Activated effector memory CD4-positive, alpha-beta T cell treated with anti-CD3 and anti-CD28 coated beads, Interleukin-2, amount 50 U/mL, for 16 hours (primary cell): ENCODE data around the gene ANKRD2.
A peak's percentile ranks its signal among the peaks of the same experiment; 100 is the strongest.
"Not testable (repeated sequence)": the region's sequence is repeated elsewhere in the genome, so short reads cannot be mapped to it uniquely, and the experiment has no call there.

Source experiments
- DNase-seq: peaks from one replicate; pipeline ENCODE4 v3.0.0-alpha.2; 2020

Gene ANKRD2, protein sequence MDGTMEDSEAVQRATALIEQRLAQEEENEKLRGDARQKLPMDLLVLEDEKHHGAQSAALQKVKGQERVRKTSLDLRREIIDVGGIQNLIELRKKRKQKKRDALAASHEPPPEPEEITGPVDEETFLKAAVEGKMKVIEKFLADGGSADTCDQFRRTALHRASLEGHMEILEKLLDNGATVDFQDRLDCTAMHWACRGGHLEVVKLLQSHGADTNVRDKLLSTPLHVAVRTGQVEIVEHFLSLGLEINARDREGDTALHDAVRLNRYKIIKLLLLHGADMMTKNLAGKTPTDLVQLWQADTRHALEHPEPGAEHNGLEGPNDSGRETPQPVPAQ

DNA sequence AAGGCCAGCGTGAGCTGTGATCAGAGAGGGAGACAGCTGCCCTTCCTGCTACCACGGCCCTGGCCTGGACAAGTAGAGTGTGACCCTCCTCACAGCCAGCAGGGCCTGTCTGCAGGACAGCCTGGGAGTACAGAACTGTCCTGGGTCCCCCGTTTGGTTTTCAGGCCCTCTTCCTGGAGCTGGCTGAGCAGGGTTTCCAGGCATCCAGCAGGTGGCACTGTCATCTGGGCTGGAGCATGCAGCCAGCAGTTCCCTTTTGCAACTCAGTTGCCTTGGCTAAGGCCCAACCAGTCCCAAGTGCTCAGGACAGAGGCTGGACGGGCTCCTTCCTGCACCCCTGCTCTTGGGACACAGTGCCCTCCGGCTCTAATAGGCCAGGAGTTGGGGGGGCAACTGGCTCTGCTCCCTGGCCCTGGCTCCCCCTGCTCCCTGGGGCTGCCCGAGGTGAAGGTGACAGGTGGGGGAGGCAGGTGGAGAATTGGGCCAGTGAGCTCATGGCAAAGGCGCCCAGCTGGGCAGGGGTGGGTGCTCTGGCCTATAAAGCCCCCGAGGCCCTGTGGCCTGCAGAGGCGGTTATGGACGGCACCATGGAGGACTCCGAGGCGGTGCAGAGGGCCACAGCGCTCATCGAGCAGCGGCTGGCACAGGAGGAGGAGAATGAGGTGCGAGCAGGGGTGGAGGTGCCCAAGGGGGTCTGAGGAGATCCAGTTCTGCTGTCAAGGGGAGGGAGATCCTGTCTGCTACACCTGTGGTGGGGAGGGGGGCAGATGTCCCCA lies at the start of gene ANKRD2:
TSS of gene ANKRD2 (plus strand) at position 566 of the 776 bp plus-strand sequence. CDS start at position 576, 10 bp downstream.
- DNase-seq = peak; percentile 78

DNA sequence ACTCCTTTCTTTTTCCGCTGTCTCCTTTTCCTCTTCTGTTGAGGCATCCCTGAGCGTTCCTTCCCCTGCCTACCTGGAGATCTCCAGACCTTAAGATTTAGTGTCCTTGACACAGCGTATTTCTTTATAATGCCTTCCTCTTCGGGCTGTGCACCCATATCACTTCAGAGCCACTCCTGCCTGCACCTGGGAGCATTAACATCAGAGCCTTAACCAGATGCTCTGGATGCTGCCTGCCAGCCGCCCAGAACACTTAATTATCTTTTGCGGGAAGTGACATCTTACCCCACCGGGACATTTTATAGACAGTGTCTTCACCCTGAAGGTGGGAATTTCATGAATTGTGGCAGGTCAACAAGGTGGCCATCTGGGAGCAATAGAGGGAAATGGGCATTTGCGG lies 49.6 kb upstream of the ANKRD2 start:
- no peak for DNase-seq

DNA sequence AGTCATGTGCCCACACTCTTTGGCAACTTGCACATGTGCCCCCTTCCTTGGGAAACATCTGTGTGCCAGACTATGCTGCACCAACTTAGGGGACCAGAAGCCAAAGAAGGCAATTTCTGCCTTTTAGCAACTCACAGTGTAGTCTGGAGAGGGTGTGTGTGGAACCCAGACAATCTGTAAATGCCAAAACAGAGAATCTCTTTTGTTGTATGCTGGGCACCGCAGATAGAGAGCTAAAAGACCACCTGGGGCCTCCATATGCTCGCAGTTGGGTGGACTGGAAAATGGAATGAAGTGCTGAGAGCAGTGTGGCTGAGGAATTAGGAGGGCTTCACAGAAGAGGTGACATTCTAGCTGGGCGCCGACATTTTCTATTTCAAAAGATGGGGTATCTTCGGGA lies 47.5 kb upstream of the ANKRD2 start:
- no peak for DNase-seq

DNA sequence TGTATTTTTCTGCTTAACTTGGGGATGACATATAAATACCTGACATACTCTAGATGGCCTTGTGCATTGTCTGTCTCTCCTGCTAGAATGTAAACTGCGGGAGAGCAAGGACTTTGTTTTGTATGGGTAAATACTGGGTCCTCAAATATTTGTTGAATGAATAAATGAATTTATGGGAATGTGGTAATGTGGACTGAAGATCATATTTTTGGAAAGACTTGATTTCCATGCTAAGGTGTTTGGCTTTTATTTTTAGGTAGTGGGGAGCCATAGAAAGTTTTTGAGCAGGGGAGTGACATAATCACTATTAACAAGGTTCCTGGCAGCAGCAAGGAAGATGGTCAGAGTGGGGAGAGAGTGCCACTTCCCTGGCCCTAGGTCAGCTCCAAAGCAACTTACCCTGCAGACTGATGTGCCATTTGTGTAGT lies 46.9 kb upstream of the ANKRD2 start:
- DNase-seq = no peak

DNA sequence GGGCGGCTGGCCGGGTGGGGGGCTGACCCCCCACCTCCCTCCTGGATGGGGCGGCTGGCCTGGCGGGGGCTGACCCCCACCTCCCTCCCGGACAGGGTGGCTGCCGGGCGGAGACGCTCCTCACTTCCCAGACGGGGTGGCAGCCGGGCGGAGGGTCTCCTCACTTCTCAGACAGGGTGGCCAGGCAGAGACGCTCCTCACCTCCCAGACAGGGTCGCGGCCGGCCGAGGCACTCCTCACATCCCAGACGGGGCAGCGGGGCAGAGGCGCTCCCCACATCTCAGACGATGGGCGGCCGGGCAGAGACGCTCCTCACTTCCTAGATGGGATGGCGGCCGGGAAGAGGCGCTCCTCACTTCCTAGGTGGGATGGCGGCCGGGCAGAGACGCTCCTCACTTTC lies 43.7 kb upstream of the ANKRD2 start:
- not testable (repeated sequence) for DNase-seq

DNA sequence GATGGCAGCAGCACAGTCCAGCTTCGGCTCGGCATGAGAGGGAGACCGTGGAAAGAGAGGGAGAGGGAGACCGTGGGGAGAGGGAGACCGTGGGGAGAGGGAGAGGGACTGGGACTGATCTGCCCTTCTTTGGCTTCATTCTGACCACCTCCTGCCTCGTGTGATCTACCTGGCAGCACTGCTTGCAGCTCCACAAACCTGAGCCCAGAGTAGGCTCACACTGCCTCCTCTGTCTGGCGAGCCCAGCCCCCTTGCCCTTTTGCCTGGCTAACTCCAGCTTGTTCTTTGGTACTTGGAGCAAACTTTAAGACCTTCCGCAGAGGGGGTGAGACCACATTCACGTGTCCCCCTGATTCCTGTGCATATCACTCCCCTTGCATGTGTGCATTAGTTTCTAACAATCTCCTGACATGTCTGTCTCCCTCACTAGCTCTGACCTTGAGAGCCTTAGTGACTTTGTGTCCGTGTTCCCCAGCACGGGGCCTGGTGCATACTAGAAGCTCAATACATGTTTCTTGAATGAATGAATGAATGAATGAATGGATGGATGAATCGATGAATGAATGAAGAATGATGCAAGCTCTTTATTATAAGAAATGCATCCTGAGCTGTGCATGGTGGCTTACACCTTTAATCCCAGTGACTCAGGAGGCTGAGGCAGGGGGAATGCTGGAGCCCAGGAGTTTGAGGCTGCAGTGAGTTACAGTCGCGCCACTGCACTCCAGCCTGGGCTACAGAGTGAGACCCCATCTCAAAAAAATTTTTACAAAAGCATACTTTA lies 42.7 kb upstream of the ANKRD2 start:
- DNase-seq = no peak

DNA sequence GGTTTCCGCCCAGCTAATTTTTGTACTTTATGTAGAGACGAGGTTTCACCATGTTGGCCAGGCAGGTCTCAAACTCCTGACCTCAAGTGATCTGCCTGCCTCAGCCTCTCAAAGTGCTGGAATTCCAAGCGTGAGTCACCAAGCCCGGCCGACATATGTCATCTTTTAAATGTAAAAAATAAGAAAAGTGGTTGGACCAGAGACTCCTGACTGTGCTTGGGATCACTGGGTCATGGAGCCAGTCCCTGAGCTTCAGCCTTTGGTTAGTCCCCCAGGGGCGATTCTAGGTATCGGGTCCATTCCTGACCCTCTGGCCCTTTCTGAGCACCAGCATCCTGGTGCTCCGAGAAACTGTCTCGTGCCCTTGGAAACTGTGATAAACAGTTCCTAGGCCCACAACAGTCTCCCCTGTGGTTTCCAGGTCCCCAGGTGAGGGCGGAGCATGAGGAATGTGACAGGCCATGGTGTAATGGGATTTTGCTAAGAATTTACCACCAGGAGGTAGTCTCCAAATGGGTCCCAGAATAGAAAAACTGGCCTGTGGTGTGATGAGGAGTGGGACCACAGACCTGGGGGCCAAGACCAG lies 41.1 kb upstream of the ANKRD2 start:
- no peak for DNase-seq

DNA sequence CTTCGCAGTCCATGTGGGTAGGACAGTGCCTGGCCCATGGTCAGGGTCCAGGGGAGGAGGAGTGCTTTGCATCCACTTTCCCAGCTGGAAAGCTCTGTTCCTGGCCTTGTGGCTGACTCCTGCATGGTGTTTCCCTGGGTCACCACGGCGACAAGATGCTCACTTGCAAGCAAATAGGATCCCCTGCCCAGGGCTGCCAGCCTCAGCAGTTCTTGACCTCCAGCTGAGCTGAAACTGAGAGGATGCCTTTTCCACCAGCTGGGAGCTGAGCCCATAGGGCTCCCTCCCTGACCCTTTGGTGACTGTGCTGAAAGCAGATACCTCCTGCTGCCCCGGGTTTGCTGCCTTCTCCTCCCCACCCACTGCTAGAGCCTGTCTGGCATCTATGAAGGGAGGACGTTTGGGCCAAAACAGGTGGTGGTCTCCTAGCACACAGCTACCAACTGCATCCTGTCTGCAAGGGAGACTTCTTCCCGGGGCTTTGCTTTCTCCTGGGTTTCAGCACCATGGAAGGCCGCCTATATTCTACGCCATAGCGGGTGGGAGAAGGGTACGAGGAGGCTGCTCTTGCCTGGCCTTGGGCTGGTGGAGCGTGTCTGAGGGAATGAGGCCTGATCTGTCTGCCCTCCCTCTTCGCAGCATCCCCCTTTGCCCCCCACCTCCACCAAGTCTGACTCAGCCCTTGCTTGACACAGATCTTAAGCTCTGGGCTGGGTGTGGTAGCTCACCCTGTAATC lies 39.5 kb upstream of the ANKRD2 start:
- no peak for DNase-seq

DNA sequence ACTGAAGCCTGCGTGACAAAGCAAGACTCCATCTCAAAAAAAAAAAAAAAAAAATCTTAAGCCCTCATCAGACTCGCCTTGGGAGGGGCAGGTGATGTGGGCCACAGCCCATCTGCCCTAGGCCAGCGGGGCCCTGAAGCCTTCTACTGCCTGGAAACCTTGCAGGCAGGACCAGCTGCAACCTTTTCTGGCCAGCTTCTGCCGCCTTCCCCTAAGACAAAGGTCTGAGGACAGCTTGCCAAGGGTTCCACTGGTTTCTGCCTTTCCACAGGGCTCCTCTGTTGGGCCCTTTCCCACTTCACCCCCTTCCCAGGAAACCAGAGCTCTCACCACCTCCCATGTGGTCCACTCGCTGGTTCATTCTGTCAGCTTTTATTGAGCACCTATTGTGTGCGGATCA lies 38.7 kb upstream of the ANKRD2 start:
- DNase-seq = no peak

DNA sequence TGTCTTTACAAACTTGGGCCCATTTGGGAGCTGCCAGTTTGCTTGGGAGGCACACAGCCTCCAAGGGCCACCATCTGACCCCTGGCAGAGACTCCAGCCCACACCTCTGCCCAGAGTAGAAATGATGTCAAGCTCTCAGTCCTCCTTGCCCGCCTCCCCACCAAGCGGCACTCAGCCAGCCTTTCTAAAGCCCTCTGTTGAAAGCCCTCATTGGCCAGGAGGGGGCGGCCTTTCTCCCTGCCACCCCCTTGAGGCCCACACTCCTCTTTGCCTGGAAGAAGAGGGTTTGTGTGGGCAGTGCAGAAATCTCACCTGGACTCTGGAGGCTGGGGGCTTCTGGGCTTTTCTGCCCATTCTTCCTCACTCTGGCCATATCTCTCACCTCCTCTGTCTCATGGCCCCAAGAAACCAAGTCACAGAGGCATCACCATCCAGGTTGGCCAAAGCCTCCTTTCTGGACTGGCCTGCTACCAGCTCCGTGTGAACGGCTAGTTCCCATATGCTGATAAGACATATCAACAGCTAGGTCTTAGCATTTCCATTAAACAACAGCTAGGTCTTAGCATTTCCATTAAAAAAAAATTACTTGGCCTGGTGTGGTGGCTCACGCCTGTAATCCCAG lies 37.7 kb upstream of the ANKRD2 start:
- peak; percentile 77 for DNase-seq

DNA sequence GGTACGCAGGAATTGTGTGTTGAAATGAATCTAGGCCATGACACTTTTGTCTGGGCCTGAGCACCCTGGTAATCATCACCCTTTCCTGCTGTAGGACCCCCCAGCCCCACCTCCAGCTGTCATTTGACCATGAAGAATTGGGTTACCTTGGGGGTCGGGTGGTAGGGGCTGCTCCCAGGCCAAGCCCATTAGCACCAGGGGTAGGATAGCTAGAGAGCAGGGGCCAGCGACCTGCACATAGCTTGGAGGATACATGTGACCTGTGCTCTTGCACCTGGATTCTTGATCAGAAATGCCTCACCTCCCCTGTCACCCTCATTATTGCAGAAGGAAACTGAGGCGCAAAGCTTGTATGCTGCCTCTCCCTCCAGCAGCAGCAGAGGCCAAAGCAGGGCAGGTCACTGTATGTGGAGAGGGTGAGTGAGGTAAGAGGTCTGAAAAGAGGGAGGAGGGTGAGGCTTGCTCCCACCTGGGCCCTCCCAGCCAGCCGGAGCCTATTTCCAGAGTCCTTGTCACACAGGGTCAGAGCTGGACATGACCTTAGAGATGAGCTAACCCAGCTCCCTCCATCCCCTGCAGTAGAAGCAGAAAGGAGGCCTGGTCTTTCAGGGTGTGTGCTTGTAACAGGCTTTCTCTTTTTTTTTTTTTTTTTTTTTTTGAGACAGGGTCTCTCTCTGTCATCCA lies 35.3 kb upstream of the ANKRD2 start:
- no peak for DNase-seq

DNA sequence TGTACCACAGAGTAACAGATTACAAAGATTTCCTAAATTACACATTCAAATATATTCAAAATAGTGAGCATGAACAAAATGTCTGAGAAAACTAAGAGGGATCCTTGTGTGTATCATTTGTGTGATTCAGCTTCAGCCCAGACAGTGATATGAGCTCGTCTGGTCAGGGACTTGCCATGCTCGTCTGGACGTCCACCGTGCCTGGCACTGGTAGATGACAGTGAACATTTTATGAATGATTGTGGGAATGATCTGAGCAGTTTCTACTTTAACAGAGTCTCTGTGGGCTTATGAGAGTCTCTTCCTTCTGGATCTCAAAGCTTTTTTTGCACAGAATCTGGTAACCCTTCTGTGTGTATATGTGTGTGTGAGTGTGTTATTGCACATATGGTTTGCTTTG lies 34.2 kb upstream of the ANKRD2 start:
- no peak for DNase-seq

DNA sequence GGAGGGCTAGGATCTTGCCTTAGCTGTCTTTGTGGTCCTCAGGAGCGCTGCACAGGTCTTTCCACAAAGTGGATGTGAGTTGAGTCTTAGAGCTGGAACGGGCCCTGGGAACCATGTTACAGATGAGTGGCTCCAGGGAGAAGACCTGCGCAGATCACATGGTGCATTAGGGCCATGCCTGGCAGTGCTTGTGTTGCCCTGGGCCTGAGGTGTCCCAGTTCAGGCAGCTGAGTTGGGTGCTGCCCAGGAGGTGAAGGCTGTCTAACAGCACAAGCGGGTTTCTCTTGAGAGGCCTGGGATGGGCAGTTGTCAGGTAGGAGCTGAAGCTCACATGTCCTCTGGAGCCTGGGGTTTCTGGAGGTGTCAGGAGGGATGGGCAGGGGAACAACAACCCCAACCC lies 33.7 kb upstream of the ANKRD2 start:
- no peak for DNase-seq

DNA sequence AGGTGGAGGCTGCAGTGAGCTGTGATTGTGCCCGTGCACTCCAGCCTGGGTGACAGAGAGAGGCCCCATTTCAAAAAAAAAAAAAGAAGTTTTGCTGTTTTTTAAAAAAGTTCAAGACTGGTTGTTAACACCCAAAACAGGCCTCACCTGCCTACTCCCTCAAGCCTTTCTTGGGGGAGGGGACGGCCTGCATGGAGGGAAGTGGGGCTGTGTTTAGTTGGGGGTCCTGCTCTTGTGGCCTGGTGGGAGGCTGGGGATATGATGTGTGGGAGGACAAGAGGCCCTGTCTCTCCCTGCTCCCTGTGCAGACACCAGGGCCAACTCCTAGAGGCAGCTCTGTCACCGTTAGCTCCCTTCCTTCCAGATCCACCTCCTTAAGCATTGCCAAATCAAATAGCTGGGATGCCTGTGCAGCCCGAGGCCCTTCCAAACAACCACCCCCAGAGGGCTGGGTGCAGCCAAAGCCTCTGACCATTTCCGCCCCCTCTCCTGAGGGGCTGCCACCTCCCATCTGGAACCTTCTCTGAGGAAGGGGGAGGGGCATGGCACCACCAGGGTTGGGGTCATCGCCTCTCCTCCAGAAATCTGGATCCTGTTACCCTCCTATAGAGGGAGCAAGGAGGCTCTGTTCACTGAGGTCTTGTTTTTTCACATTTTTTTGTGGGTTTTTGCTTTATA lies 32.9 kb upstream of the ANKRD2 start:
- no peak for DNase-seq

DNA sequence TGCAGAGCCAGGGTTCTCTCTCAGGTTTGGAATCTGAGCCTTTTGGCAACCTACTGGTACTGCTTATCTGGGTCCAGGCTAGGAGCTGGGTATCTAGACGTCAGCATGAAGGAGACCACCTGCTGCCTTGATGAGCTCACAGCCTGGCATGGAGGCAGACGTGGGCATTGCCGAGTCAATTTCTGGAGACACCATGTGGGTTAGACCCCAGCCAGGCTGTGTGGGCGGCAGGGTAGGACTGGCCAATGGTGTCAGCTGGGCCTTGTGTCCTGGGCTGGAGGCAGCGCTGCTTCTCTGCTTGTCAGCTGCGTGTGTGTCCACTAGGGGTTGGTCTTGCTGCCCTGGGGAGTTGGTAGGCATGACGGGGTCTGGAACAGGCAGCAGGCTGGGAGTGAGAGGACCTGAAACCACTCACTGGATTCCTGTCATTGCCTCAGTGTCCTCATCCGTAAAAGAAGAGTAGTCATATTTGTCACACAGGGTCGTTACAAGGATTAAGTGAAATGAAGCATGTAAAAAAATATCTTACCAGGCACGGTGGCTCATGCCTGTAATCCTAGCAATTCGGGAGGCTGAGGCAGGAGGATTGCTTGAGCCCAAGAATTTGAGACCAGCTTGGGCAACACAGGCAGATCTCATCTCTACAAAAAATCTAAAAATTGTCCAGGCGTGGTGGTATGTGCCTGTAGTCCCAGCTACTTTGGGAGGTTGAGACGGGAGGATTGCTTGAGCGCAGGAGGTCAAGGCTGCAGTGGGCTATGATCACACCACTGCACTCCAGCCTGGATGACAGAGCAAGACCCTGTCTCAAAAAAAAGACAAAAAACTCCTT lies 31.7 kb upstream of the ANKRD2 start:
- no peak for DNase-seq

DNA sequence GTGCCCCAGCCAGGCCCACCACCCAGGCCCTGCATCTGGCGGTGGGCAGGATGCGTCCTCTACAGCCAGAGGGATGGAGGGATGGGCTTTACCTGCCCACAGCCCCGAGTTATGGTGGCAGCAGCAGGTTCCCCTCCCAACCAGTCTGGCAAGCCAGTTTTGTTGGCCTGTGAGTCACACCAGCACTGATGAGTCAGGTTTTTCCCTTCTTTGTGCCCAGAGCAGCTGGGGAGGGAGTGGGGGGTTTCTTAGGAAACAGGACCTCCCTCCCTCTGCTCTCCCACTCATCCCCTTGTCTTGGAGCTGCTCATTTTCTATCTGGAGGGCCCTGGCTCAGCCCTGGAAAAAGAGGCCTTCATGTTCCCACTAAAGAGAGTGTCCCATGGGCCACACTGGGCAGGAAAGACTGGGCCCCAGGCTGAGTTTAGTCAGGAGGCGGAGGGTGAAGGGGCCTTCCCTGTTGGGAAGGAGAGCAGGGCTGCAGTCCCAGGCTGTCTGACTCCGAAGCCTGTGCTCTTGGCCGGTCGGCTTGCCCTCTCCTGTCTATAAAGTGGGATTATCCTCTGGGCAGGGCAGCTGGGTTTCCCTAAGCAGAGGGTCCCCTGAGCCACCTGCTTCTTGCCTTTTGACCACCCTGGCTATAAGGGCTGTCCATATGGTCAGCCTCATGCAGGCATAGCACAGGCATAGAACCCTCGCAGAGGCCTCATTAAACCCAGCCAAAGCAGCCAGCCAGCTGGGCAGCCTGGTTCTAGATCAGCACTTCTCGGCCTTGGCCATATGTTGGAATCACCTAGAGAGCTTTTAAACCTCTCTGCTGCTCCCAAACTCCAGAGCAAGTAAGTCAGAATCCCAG lies 30.2 kb upstream of the ANKRD2 start:
- DNase-seq = peak; percentile 80

DNA sequence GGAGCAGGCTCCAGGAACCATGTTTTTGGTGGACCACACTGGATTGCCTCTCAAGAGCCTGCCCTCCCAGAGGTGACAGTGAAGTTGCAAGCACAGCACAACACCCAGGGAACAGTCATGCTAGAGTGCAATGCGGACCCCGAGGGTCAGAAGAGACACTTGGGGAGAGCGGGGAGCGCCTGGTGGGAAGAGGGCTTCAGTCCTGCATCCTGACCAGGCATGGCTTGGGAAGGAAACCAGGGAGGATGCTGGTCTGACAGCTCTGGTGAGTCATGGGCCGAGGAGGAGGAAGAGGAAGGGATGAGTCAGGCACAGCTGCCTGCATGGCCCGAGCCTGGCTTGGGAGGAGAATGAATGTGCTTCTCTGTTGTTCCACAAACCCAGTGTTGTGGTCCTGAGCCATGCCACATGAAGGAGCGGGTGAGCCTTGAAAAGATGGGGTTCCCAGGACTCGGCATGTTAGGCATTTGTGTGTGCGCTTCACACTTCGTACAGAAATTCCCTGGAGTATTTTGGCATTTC lies 29.5 kb upstream of the ANKRD2 start:
- peak; percentile 83 for DNase-seq

DNA sequence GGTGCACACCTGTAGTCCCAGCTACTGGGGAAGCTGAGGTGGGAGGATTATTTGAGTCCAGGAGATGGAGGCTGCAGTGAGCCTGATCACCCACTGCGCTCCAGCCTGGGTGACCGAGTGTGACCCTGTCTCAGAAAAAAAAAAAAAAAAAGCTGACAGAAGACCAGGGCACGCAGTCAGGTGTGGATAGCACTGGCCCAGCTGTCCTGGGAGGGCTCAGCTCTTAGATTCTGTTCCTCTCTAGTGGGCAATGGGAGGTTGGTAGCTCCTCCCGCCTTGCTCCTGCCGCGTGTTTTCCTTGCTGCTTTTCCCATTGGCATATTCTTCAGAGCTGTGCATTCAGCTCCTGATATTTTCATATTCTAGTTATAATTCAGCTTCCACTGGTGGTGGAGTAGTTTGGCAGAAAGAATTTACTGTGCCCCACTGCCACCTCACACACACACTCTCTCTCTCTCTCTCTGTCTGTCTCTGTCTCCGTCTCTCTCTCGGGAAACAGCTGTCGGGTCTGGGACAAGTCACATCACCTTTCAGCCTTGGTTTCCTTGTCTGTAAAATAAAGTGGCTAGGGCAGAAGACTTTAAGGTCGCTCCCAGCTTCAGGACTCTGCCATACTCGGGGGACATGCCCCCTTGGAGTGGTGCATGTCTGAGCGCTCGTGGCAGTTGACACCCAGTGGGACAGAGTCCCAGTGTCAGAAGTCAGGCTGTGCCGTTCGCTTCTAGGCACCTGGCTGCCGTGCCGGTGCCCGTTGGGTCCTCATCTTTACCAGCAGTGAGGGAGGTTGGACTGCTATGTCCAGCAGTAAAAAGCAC lies 25.9 kb upstream of the ANKRD2 start:
- no peak for DNase-seq
